Measurements from ENCODE around the gene KATNB1. TPM values are rescaled to one million over a fixed set of nuclear protein-coding genes. Genes with fewer than 3 reads are reported as not detected.

The KATNB1 gene
- total and polyA plus RNA-seq, 2 of the 8 experiments (the other 6 are each of a cell fraction or from before 2014, with no cell fraction given) = 50.2 to 60.4 TPM

- Histone ChIP-seq H3K23ac (ENCODE audit: insufficient read length) (no peak overlapping the region), H3K27me3 (replicated peaks in 1 of 4; ENCODE audit: control insufficient read depth in 3 of 4, extremely low read depth in 1 of 4, insufficient read depth in 3 of 4, low read length in 3 of 4) (no peaks in the 10 kb centered on the region), H3K4me1 (replicated peaks in 1 of 4; ENCODE audit: control insufficient read depth in 3 of 4, insufficient read depth in 4 of 4, low read length in 3 of 4) (peaks cover 0 to 3% (median 3%) of the 10 kb centered on the region in 4 experiments; a peak in 4 of 7 replicates), H2AK5ac (ENCODE audit: low read depth, low read length) (no peak overlapping the region), H3K56ac (replicated peaks; ENCODE audit: insufficient read length, low read depth, low read length) (no peak overlapping the region), H3K14ac (ENCODE audit: insufficient read length) (no peak overlapping the region), H4K8ac (ENCODE audit: extremely low read depth, insufficient read depth, low read length) (no peak overlapping the region), H3K4ac (replicated peaks; ENCODE audit: insufficient read length, low read depth, low read length) (no peak overlapping the region), H3K79me2 (ENCODE audit: control insufficient read depth in 1 of 2, insufficient read depth in 2 of 2, low read length in 2 of 2) (no peaks in the 10 kb centered on the region), H3K9ac (replicated peaks in 1 of 4; ENCODE audit: extremely low read depth in 1 of 4, low read depth in 3 of 4, low read length in 3 of 4) (no peak overlapping the region), H2BK120ac (replicated peaks; ENCODE audit: low read depth, low read length) (no peak overlapping the region), H3K23me2 (ENCODE audit: low read depth, low read length) (no peaks in the 10 kb centered on the region), H3K4me2 (ENCODE audit: insufficient read depth in 1 of 2, low read depth in 2 of 2, low read length in 2 of 2) (no peak overlapping the region), H2BK5ac (ENCODE audit: low read depth, low read length) (0 out of 2 replicates have a peak overlapping the region, but pooled peaks have one; percentile 52), H3K79me1 (ENCODE audit: low read depth, low read length) (no peaks in the 10 kb centered on the region), H3K18ac (ENCODE audit: extremely low read depth, low read length) (no peak overlapping the region), H2BK15ac (ENCODE audit: low read length) (no peak overlapping the region), H4K20me1 (replicated peaks in 1 of 2; ENCODE audit: control insufficient read depth in 1 of 2, insufficient read depth in 2 of 2, low read length in 2 of 2) (peaks cover 0 to 9% of the 10 kb centered on the region in 2 experiments), H3K4me3 (ENCODE audit: extremely low read depth in 1 of 4, insufficient read depth in 2 of 4, low read depth in 3 of 4, low read length in 4 of 4) (no peak overlapping the region), H3K36me3 (ENCODE audit: control insufficient read depth in 2 of 4, insufficient read depth in 4 of 4, low read length in 3 of 4) (peaks cover 0 to 5% (median 0%) of the 10 kb centered on the region in 4 experiments; a peak in 4 of 8 replicates), H2BK12ac (ENCODE audit: low read depth, low read length) (no peak overlapping the region), H4K5ac (ENCODE audit: insufficient read length, low read depth, low read length) (no peak overlapping the region), H3K9me3 (ENCODE audit: insufficient read depth in 2 of 2, low read depth in 1 of 2, low read length in 1 of 2) (no peaks in the 10 kb centered on the region), H2AFZ (ENCODE audit: low read length) (no peak overlapping the region), H2BK20ac (ENCODE audit: low read length) (no peak overlapping the region), H4K91ac (replicated peaks; ENCODE audit: insufficient read length, low read length) (no peak overlapping the region), H3K27ac (ENCODE audit: low read depth, low read length) (no peak overlapping the region)
- ChIA-PET POLR2A (ENCODE audit: partially characterized antibody) (interaction anchor here (1.0 kb wide), 1 partner anchor 17 kb away, joined by 3 read pairs; no protein-coding TSS in a partner anchor), CTCF (ENCODE audit: partially characterized antibody) (interaction anchor here (0.7 to 2.6 kb wide), 7 partner anchors 10 to 165 kb away, joined by 3 to 21 read pairs (median 4); no protein-coding TSS in a partner anchor)
- FAIRE-seq (no peak), DNase-seq (ENCODE audit: low read depth in 1 of 2, low spot score in 2 of 2) (peak in 1 of 2 experiments; percentile 34)
- WGBS, 2 experiments (ENCODE audit: extremely low coverage in 1 of 2, insufficient coverage in 1 of 2, insufficient read length in 1 of 2, insufficient replicate concordance in 2 of 2, low coverage in 1 of 2, low lambda C conversion rate in 2 of 2, missing lambda C conversion rate in 1 of 2) = 86% methylated on average over 12 of the region's 16 CpGs; no CpG with 5 or more reads in 1 of the 2 experiments
- TF ChIP-seq BACH1 (IDR thresholded peaks at IDR 0.05; ENCODE audit: low read length) (no peak), SIRT6 (IDR thresholded peaks at IDR 0.05; ENCODE audit: low read length) (no peak), ZNF274 (IDR thresholded peaks at IDR 0.05; ENCODE audit: borderline replicate concordance, extremely low read depth, low read length) (no peak), BCL11A (IDR thresholded peaks at IDR 0.05; ENCODE audit: low read depth in 2 of 2, low read length in 2 of 2) (no peak), PHF8 (conservative IDR thresholded peaks at IDR 0.05; ENCODE audit: low read depth, low read length) (no peak), YY1 (IDR thresholded peaks at IDR 0.05; ENCODE audit: low read depth, low read length) (no peak), SP2 (IDR thresholded peaks at IDR 0.05; ENCODE audit: low read length) (no peak), RNF2 (IDR thresholded peaks at IDR 0.05; ENCODE audit: borderline replicate concordance, low read depth, low read length, missing control alignments, poor library complexity, severe bottlenecking) (no peak), CEBPB (IDR thresholded peaks at IDR 0.05; ENCODE audit: low read depth, low read length) (no peak), FOSL1 (IDR thresholded peaks at IDR 0.05; ENCODE audit: insufficient read depth, low read depth, low read length) (no peak)
- TF ChIP-seq, protein P1, sequence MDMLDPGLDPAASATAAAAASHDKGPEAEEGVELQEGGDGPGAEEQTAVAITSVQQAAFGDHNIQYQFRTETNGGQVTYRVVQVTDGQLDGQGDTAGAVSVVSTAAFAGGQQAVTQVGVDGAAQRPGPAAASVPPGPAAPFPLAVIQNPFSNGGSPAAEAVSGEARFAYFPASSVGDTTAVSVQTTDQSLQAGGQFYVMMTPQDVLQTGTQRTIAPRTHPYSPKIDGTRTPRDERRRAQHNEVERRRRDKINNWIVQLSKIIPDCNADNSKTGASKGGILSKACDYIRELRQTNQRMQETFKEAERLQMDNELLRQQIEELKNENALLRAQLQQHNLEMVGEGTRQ (IDR thresholded peaks at IDR 0.05; ENCODE audit: low read length) = no peak
Measured at GRCh38 chr16:57741660-57742191, 6.2 kb downstream of the KATNB1 start.

Data from H1 (cell line).